ENCODE results near the gene TYRP1. TPM values are rescaled to one million over a fixed set of nuclear protein-coding genes. Genes with fewer than 3 reads are reported as not detected.

TYRP1 gene
- total RNA-seq, 2 donors from 2014 or later, result not detected

- Histone ChIP-seq H3K36me3 (replicated peaks in 1 of 2; ENCODE audit: insufficient read depth in 1 of 2, low read depth in 2 of 2) (no peaks in the 10 kb centered on the region), H3K27ac (no peak overlapping the region), H3K9me3 (peaks cover 0 to 6% (median 0%) of the 10 kb centered on the region in 3 donors), H3K4me3 (no peak overlapping the region), H3K27me3 (no peaks in the 10 kb centered on the region), H3K4me1 (no peaks in the 10 kb centered on the region)
- TF ChIP-seq CTCF (IDR thresholded peaks at IDR 0.05) (no peak), POLR2A (IDR thresholded peaks at IDR 0.05) (no peak)
- DNase-seq (no peak), ATAC-seq (no peak)
- intact Hi-C loops (cut with DNase I), result no loop called here
Measured at GRCh38 chr9:12730927-12731326, 37.7 kb downstream of the TYRP1 start.

- WGBS, 2 donors, result 46 to 62% methylated on average over 3 of the region's 3 CpGs
- intact Hi-C loops (cut with DNase I), result no loop called here
- H3K27ac ChIP-seq, result no peak overlapping the region
- H3K27me3 ChIP-seq, result no peaks in the 10 kb centered on the region
- H3K9me3 ChIP-seq, result peaks cover 0 to 6% (median 0%) of the 10 kb centered on the region in 3 donors
- no peaks in the 10 kb centered on the region for H3K4me1 ChIP-seq
- no peak for ATAC-seq
- no peak for TF ChIP-seq POLR2A (IDR thresholded peaks at IDR 0.05)
- TF ChIP-seq CTCF (IDR thresholded peaks at IDR 0.05), result no peak
- H3K4me3 ChIP-seq, result no peak overlapping the region
- no peaks in the 10 kb centered on the region for H3K36me3 ChIP-seq (replicated peaks in 1 of 2; ENCODE audit: insufficient read depth in 1 of 2, low read depth in 2 of 2)
- no peak for DNase-seq
Measured at GRCh38 chr9:12732971-12733370, 39.8 kb downstream of the TYRP1 start.

- Histone ChIP-seq H3K27me3 (no peaks in the 10 kb centered on the region), H3K36me3 (replicated peaks in 1 of 2; ENCODE audit: insufficient read depth in 1 of 2, low read depth in 2 of 2) (no peaks in the 10 kb centered on the region), H3K9me3 (peaks cover 0 to 6% (median 0%) of the 10 kb centered on the region in 3 donors), H3K4me3 (no peak overlapping the region), H3K27ac (no peak overlapping the region), H3K4me1 (no peaks in the 10 kb centered on the region)
- TF ChIP-seq POLR2A (IDR thresholded peaks at IDR 0.05), result no peak
- no peak for TF ChIP-seq CTCF (IDR thresholded peaks at IDR 0.05)
- WGBS, 2 donors, result 48 to 63% methylated on average over 3 of the region's 3 CpGs
- DNase-seq (no peak), ATAC-seq (no peak)
- intact Hi-C loops (cut with DNase I), result no loop called here
Measured at GRCh38 chr9:12735665-12736064, 42.5 kb downstream of the TYRP1 start.

- ATAC-seq (no peak), DNase-seq (no peak)
- Histone ChIP-seq H3K27me3 (no peaks in the 10 kb centered on the region), H3K4me3 (no peak overlapping the region), H3K9me3 (peaks cover 0 to 6% (median 0%) of the 10 kb centered on the region in 3 donors), H3K36me3 (replicated peaks in 1 of 2; ENCODE audit: insufficient read depth in 1 of 2, low read depth in 2 of 2) (no peaks in the 10 kb centered on the region), H3K4me1 (no peaks in the 10 kb centered on the region), H3K27ac (no peak overlapping the region)
- intact Hi-C loops (cut with DNase I), result no loop called here
- 0% methylated on average over 1 of the region's 1 CpG for WGBS, 2 donors
- no peak for TF ChIP-seq CTCF (IDR thresholded peaks at IDR 0.05)
- TF ChIP-seq POLR2A (IDR thresholded peaks at IDR 0.05), result no peak
Measured at GRCh38 chr9:12737871-12738270, 44.7 kb downstream of the TYRP1 start.

GRCh38 chr9:12739014-12739652, 45.9 kb downstream of the TYRP1 start:
- Histone ChIP-seq H3K36me3 (replicated peaks in 1 of 2; ENCODE audit: insufficient read depth in 1 of 2, low read depth in 2 of 2) (no peaks in the 10 kb centered on the region), H3K4me1 (no peaks in the 10 kb centered on the region), H3K9me3 (peaks cover 0 to 6% (median 0%) of the 10 kb centered on the region in 3 donors), H3K27me3 (no peaks in the 10 kb centered on the region), H3K27ac (no peak overlapping the region), H3K4me3 (no peak overlapping the region)
- DNase-seq (no peak), ATAC-seq (no peak)
- intact Hi-C loops (cut with DNase I), result no loop called here
- TF ChIP-seq CTCF (IDR thresholded peaks at IDR 0.05), result no peak
- TF ChIP-seq POLR2A (IDR thresholded peaks at IDR 0.05), result no peak

Measured in body of pancreas (tissue), 4 donors.